ENCODE results near the gene STX4.

STX4 gene

DNA sequence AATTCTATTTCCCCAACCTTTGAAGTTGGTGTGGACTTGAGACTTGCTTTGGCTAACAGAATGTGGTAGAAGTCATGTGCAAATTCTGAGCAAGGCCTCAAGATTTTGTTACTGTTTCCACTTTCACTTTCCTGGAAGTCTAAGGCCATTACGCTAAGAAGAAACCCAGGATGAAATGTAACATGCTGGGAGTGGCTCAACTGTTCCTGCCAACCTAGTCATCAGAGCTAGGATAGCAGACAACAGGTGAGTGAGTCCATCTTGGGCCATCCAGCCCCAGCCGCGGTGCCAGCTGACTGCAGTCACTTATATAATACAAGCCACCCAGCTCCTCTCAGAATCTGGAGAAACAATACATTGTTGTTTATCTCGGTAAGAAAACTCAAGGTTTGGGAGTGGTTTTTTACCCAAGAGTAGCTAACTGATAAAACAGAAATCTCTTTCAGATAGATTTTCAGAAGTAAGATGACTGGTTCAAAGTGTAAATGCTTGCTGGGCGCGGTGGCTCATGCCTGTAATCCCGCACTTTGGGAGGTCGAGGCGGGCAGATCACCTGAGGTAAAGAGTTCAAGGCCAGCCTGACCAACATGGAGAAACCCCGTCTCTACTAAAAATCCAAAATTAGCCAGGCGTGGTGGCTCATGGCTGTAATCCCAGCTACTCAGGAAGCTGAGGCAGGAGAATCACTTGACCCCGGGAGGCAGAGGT, 10.7 kb upstream of the STX4 start:
- DNase-seq, result no peak

DNA sequence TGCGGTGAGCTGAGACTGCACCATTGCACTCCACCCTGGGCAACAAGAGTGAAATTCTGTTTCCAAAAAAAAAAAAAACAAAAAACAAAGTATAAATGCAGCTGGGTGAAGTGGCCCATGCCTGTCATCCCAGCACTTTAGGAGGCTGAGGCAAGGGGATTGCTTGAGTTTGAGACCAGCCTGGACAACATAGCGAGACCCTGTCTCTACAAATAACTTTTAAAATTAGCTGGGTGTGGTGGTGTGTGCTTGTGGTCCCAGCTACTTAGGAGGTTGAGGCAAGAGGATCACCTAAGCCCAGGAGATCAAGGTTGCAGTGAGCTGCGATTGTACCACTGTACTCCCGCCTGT, 10.1 kb upstream of the STX4 start:
- DNase-seq, result no peak

GRCh38 chr16:31023627-31024226, 9.6 kb upstream of the STX4 start:
- no peak for DNase-seq

GRCh38 chr16:31025339-31025738, 8.0 kb upstream of the STX4 start:
- no peak for DNase-seq

- no peak for DNase-seq
Measured at GRCh38 chr16:31029272-31029671, 4.1 kb upstream of the STX4 start.

- no peak for DNase-seq
Measured at GRCh38 chr16:31031276-31031675, 2.1 kb upstream of the STX4 start.

- DNase-seq, result peak; percentile 71
Measured at GRCh38 chr16:31033709-31034492, 543 bp downstream of the STX4 start.

DNA sequence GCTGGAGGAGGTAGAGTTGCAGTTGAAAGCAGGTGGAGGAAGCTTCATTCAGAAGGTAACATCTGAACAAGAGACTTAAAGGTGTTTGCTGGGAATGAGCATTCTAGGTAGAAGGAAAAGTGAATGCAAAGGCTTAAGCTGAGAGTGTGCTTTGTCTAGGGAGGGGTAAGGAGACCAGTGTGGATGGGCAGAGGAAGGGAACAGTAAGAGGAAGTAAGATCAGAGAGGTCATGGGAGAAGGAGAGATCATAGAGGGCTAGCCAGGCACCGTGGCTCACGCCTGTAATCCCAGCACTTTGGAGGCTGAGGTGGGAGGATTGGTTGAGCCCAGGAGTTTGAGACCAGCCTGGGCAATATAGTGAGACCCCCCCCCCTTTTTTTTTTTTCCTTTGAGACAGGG, 3.3 kb downstream of the STX4 start:
- no peak for DNase-seq

GRCh38 chr16:31038993-31039392, 5.6 kb downstream of the STX4 start:
- DNase-seq, result no peak

DNA sequence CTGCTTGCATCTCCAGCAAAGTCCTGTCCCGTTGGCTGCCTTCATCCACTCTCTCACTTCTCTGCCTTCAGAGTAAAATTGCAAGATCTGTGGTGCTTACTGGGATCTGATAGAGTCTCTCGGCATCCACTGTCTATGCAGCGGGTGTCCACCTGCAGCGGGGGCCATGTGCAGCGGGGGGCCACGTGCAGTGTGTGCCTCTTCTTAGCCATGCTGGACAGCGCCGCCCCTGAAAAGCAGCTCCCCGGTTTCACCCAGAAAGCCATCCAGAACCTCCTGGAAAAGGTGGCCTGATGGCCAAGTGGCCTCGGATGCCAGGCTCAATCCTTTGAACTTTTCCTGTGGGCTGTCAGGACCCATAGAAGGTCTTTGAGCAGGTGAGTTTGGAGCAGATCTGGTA, 9.5 kb downstream of the STX4 start:
- DNase-seq, result no peak

DNA sequence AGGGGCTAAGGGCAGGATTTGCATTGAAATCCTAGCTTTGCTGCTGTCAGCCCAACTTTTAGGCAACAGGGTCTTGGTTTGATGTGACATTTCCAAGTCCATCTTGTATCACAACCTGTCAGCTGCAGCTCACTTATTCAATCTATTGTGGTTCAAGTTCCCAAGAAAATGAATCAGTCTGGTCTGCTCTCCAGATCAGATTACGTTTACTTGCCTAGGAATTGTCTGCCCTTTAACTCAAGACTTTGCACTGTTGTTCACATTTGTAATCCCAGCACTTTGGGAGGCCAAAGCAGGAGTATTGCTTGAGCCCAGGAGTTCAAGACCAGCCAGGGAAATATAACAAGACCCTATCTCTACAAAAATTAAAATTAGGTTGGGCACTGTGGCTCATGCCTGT, 10.0 kb downstream of the STX4 start:
- DNase-seq, result no peak

DNA sequence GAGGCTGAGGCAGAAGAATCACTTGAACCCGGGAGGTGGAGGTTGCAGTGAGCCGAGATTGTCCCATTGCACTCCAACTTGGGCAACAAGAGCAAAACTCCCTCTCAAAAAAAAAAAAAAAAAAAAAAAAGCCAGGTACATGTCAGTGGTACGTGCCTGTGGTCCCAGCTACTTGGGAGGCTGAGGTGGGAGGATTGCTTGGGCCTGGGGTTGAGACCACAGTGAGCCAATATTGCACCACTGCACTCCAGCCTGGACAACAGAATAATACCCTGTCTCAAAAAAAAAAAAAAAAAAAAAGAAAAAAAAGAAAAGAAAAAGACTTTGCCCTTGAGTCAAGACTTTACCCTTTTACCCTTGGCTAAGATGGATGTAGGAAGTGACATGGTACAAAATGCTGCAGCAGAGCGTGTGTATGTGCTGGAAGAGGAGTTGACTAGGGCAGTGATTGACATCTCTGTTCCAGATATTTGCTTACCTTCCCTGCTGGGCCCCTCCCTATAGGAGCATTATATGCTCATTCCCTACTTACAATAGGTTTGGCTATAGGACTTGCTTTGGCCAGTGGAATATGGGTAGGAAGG, 10.6 kb downstream of the STX4 start:
- DNase-seq, result no peak

GRCh38 chr16:31050280-31051030, 17.1 kb downstream of the STX4 start:
- no peak for DNase-seq

DNA sequence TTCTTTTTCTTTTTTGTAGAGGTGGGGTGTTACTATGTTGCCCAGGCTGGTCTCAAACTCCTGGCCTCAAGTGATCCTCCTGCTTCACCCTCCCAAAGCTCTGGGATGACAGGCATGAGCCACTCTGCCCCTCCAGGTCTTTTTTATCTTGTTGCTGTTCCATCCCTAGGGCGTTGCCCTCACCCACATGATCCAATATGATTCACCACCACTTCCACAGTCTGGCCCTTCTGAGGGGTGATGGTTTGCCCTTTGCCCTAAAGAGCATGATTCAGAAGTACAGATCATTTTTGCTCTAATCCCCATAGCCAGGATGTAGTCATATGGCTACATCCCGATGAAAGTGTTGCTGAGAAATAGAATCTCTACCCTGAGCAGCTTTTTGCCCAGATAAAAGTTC, 18.8 kb downstream of the STX4 start:
- DNase-seq, result peak; percentile 90

DNA sequence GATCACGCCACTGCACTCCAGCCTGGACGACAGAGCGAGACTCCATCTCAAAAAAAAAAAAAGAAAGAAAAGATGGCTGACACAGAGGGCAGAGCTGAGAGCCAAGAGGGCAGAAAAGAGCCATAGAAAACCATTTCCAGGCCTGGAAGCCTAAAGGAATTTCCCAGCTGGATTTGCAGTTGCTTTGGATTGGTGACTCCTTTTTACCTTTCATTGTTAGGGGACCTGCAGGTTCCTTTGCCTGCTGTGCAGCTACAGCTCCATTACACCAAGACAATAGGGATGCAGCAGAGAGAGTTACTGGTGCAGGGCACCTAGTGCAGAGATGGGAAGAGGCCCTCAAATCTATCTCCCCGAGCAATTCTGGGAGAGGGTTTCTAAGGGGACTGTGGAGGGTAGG, 22.3 kb downstream of the STX4 start:
- DNase-seq, result no peak

GRCh38 chr16:31061126-31061812, 27.9 kb downstream of the STX4 start:
- no peak for DNase-seq

- no peak for DNase-seq
Measured at GRCh38 chr16:31061813-31062440, 28.6 kb downstream of the STX4 start.

GRCh38 chr16:31063495-31063842, 30.1 kb downstream of the STX4 start:
- no peak for DNase-seq

DNA sequence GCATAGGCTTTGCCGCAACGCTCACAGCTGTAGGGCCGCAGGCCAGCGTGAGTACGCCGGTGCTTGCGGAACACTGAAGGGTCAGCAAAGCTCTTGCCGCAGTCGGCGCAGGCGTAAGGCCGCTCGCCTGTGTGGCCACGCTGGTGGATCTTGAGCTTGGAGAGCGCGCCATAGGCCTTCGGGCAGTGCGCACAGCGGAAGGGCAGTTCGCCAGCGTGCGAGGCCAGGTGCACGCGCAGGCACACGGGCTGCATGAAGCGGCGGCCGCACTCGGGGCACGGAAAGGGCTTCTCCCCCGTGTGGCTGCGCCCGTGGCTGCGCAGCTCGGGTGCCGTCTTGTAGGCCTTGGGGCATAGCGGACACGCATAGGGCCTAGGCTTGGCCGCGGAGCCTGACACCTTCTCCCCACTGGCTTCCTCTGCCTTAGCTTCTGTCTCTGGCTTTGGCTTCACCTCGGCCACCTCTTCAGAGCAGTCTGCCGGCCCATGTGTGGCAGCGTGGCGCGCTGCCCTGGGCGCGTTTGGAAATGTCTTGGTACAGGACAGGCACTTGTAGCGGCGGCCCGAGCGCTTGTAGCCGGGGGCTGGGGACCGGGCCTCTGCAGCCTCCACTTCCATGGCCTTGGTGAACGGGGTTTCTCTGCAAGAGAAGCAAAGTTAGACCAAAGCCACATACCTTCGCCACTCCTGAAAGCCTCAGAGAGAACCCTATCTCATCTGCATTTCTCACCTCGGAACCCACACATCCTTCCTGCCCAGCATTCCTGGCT, 30.7 kb downstream of the STX4 start:
- DNase-seq, result no peak

GRCh38 chr16:31064882-31065461, 31.6 kb downstream of the STX4 start:
- DNase-seq, result peak; percentile 94

DNA sequence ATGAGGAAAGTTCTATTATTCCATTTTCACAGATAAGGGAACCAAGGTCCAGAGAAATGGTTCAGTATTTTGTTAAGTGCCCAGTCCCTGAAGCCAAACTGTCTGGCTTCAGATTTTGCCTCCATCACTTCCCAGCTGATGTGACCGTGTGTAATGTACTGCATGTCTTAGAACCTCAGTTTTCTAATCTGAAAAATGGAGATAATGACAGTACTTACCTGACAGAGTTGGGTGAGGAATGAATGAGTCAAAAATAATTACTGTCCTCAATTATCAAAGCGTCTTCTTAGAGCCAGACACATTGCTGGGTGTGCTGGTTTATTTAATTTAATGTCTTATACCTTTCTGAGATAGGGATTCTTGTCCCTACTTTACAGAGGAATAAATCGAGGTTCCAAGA, 34.0 kb downstream of the STX4 start:
- DNase-seq, result no peak
